ENCODE results near the gene UBR2.
"Not testable (repeated sequence)": the region's sequence is repeated elsewhere in the genome, so short reads cannot be mapped to it uniquely, and the experiment has no call there.

Gene UBR2

DNA sequence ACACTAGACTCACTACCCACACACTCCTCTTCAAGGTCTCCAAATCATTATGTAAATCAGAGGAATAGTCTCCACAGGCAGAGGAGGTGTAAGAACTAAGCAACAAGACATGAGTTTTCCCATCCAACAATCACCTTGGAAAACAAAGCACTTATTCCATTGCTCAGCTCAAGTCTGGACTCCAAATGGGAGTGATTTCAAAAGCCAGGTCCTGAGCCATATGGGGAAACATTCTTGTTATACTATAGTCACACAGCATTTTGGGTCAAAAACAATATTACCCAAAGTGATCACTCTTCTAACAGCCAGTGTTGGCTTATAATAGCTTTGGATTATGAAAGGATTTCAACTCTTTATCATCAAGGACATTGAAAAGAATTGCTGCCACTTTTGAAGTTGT lies 162.2 kb downstream of the UBR2 start:
- H3K4me3 ChIP-seq, result peak overlapping the region; percentile 52 to 71
- no peak for DNase-seq
- peak overlapping the region; percentile 67 to 76 for H3K27ac ChIP-seq
- no peaks in the 10 kb centered on the region for H3K27me3 ChIP-seq
- TF ChIP-seq, protein P1, sequence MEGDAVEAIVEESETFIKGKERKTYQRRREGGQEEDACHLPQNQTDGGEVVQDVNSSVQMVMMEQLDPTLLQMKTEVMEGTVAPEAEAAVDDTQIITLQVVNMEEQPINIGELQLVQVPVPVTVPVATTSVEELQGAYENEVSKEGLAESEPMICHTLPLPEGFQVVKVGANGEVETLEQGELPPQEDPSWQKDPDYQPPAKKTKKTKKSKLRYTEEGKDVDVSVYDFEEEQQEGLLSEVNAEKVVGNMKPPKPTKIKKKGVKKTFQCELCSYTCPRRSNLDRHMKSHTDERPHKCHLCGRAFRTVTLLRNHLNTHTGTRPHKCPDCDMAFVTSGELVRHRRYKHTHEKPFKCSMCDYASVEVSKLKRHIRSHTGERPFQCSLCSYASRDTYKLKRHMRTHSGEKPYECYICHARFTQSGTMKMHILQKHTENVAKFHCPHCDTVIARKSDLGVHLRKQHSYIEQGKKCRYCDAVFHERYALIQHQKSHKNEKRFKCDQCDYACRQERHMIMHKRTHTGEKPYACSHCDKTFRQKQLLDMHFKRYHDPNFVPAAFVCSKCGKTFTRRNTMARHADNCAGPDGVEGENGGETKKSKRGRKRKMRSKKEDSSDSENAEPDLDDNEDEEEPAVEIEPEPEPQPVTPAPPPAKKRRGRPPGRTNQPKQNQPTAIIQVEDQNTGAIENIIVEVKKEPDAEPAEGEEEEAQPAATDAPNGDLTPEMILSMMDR (IDR thresholded peaks at IDR 0.05), result no peak
- H3K9me3 ChIP-seq, result no peaks in the 10 kb centered on the region
- intact Hi-C loops (cut with DNase I; ENCODE audit: low total_unique reads), result loop anchor here (5.0 kb wide), 2 partner anchors 64 to 151 kb away; partner anchors contain the start of gene RPL7L1
- H3K36me3 ChIP-seq, result no peaks in the 10 kb centered on the region
- H3K4me1 ChIP-seq, result peaks cover 0 to 15% (median 5%) of the 10 kb centered on the region in 4 donors

DNA sequence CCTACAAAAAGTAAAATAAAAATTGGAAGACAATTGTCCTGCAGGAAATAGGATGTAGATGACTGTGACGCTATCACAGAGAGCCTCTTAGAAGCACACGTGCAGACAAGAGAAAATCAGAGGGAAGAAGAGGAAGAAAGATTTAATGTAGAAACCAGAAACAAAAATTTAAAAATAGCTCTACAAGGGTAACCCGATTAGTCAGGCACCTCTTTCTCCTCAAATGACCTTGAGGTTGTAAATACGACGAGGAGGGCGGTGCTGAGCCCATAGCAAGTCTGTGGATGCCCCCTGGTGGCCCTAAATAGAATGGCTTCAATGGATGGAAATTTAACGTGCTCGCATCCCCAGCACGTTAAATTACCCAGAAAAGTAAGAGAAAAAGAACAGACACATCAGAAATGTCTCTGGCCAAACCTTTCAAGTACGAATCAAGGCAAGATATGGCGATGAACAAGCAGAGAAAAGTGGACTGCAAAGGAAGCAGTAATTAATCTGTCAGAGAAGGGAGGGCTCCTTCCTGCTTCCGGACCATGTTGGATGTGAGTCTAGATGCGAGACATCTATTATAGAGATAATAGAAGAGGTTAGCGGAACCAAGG lies 162.8 kb downstream of the UBR2 start:
- peak overlapping the region; percentile 67 to 76 for H3K27ac ChIP-seq
- intact Hi-C loops (cut with DNase I; ENCODE audit: low total_unique reads), result loop anchor here (5.0 kb wide), 2 partner anchors 64 to 151 kb away; partner anchors contain the start of gene RPL7L1
- no peaks in the 10 kb centered on the region for H3K9me3 ChIP-seq
- no peaks in the 10 kb centered on the region for H3K36me3 ChIP-seq
- peaks cover 0 to 15% (median 5%) of the 10 kb centered on the region in 4 donors for H3K4me1 ChIP-seq
- DNase-seq, result peak; percentile 79 to 85
- no peaks in the 10 kb centered on the region for H3K27me3 ChIP-seq
- TF ChIP-seq, protein P1 (IDR thresholded peaks at IDR 0.05), result peak; percentile 83 to 91
- H3K4me3 ChIP-seq, result peak overlapping the region; percentile 52 to 71

DNA sequence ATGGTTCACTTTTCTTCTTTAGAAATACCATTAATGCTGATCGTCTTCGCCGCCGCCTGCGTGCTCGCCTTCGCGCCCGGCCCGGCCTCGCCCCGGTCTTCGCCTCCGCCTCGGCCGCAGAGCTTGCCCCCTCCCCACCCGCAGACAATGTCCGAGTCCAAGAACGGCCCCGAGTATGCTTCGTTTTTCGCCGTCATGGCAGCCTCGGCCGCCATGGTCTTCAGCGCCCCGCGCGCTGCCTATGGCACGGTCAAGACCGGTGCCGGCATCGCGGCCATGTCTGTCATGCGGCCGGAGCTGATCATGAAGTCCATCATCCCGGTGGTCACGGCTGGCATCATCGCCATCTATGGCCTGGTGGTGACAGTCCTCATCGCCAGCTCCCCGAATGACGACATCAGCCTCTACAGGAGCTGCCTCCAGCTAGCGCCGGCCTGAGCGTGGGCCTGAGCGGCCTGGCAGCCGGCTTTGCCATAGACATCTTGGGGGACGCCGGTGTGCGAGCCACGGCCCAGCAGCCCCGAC lies 163.3 kb downstream of the UBR2 start:
- Histone ChIP-seq H3K9me3 (no peaks in the 10 kb centered on the region), H3K4me1 (peaks cover 0 to 15% (median 5%) of the 10 kb centered on the region in 4 donors), H3K36me3 (no peaks in the 10 kb centered on the region), H3K27me3 (no peaks in the 10 kb centered on the region), H3K27ac (peak overlapping the region; percentile 67 to 76), H3K4me3 (peak overlapping the region; percentile 52 to 71)
- DNase-seq, result no peak
- TF ChIP-seq, protein P1 (IDR thresholded peaks at IDR 0.05), result no peak
- intact Hi-C loops (cut with DNase I; ENCODE audit: low total_unique reads), result loop anchor here (5.0 kb wide), 2 partner anchors 65 to 150 kb away; partner anchors contain the start of gene RPL7L1

DNA sequence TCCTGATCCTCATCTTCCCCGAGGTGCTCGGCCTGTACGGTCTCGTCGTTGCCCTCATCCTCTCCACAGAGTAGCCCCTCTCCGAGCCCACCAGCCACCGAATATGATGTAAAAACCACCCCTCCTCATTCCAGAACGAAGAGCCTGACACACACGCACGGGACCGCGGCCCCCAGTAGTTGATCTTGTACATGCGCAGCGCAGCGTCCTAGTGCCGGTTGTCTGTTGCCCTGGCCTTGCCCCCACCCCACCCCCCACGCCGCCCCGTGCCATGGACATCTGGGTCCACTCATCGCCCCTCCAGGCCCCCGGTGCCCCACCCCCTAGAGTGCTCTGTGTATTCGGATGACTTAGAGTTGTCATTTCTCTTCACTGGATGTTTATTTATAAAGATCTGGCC lies 163.8 kb downstream of the UBR2 start:
- TF ChIP-seq, protein P1 (IDR thresholded peaks at IDR 0.05), result no peak
- H3K4me1 ChIP-seq, result peaks cover 0 to 15% (median 5%) of the 10 kb centered on the region in 4 donors
- H3K27ac ChIP-seq, result peak overlapping the region; percentile 67 to 76
- intact Hi-C loops (cut with DNase I; ENCODE audit: low total_unique reads), result loop anchor here (5.0 kb wide), 2 partner anchors 65 to 150 kb away; partner anchors contain the start of gene RPL7L1
- H3K27me3 ChIP-seq, result no peaks in the 10 kb centered on the region
- H3K9me3 ChIP-seq, result no peaks in the 10 kb centered on the region
- no peaks in the 10 kb centered on the region for H3K36me3 ChIP-seq
- DNase-seq, result no peak
- peak overlapping the region; percentile 52 to 71 for H3K4me3 ChIP-seq

DNA sequence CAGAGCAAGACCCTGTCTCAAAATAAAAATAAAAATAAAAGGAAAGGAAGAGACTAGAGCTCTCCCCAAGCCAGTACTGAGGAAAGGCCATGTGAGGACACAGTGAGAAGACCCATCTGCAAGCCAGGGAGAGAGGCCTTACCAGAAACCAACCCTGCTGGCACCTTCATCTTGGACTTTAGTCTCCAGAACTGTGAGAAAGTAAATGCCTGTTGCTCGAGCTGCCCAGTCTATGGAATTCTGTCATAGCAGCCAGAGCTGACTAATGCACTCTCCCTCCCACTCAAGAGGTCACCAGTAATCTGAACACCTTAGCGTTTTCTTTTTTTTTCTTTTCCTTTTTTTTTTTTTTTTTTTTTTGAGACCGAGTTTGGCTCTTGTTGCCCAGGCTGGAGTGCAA lies 165.9 kb downstream of the UBR2 start:
- Histone ChIP-seq H3K9me3 (no peaks in the 10 kb centered on the region), H3K4me1 (peaks cover 0 to 15% (median 5%) of the 10 kb centered on the region in 4 donors), H3K4me3 (no peak overlapping the region), H3K27ac (no peak overlapping the region), H3K36me3 (no peaks in the 10 kb centered on the region), H3K27me3 (no peaks in the 10 kb centered on the region)
- intact Hi-C loops (cut with DNase I; ENCODE audit: low total_unique reads), result loop anchor here (5.0 kb wide), 2 partner anchors 67 to 148 kb away; partner anchors contain the start of gene RPL7L1
- TF ChIP-seq, protein P1 (IDR thresholded peaks at IDR 0.05), result no peak
- no peak for DNase-seq

DNA sequence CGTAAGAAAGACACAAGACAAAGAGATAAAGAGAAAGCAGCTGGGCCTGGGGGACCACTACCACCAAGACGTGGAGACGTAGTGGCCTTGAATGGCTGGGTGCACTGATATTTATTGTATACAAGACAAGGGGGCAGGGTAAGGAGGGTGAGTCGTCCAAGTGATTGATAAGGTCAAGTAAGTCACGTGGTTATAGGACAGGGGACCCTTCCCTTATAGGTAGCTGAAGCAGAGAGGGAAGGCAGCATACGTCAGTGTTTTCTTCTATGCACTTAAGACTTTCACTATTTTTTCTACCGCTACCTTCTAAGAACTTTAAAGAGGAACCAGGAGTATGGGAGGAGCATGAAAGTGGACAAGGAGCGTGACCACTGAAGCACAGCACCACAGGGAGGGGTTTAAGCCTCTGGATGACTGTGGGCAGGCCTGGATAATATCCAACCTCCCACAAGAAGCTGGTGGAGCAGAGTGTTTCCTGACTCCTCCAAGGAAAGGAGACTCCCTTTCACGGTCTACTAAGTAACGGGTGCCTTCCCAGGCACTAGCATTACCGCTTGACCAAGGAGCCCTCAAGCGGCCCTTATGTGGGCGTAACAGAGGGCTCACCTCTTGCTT lies 170.1 kb downstream of the UBR2 start:
- H3K4me3 ChIP-seq; intact Hi-C loops (cut with DNase I; ENCODE audit: low total_unique reads); DNase-seq; H3K27ac ChIP-seq; H3K36me3 ChIP-seq; H3K4me1 ChIP-seq; H3K9me3 ChIP-seq: not testable (repeated sequence)
- peaks cover 0 to 14% of the 10 kb centered on the region in 2 donors for H3K27me3 ChIP-seq
